NCI-H510A (cell line): ENCODE data around the gene NACAD.
"Not testable (repeated sequence)": the region's sequence is repeated elsewhere in the genome, so short reads cannot be mapped to it uniquely, and the experiment has no call there.

Experiments
- DNase-seq: peaks from one replicate; lab custom pipeline; 2025; lab: John Stamatoyannopoulos, UW

The NACAD gene

DNA sequence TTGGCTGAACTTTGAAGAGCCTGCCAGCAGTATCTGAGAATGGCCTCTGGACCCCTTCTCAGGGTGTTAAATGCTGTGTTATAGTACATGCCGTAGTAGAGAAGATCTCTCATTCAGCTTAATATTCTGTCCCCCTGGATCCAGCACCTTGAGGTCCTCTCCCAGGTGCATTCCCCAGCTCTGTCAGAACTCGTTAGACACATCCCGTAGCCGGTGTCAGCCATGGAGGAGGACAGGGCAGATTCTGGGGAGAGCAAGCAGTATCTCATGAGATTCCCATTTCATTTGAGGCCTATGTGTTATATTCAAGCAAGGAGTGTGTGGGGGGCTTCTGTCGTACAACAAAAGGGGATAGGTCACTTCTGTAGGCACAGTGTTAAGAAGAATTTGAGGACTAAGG, 34.8 kb downstream of the NACAD start:
- no peak for DNase-seq

DNA sequence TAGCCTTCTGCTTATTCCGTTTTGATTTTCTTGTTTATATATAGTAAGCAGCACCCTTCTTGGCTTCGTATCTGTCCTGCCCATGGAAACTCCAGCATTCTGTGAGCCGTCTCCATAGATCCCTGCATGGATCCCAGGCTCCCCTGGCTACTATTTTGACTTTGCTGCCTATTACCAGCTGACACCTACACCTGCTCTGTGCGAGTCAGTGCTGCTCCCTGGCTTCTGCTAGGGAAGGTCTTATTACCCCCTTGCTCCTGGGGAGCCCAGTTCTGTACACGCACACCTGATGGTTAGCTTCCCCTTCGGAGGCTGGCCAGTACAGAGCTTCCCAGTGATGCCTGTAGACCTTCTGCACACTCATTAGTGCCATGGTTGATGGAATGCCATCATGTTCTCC, 35.4 kb downstream of the NACAD start:
- DNase-seq = no peak

DNA sequence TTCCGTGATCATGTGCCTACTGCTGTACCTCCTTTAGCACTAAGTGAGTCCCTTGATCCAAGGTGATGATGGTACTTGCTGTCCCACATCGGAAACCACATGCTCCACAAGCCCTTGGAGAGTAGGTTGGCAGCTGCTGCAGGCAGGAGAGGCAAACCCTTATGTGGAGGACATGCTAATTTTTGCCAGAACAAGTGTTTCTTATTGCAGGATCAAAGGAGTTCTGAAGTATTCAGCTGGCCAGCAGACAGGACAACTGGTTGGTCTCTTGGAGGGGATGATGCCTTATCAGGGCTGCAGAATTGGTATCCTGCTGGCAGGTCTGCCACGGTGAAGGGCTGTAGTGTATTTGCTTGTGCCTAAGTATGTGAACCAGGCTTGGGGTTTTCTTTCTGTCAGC, 36.8 kb downstream of the NACAD start:
- peak; percentile 82 for DNase-seq

DNA sequence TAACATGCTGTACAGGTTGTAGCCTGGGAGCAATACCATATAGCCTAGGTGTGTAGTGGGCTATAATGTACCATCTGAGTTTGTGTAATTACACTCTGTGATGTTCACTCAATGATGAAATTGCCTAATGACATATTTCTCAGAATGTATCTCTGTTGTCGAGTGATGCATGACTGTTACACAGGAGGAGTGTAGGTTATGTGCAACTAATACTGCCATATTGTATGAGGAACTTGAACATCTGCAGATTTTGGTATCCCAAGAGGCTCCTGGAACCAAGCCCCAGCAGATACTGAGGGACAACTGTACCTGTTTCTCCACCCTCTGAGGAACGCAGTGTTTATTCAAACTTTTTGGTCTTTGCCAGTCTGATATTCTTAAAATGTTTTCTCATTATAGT, 38.6 kb downstream of the NACAD start:
- no peak for DNase-seq

DNA sequence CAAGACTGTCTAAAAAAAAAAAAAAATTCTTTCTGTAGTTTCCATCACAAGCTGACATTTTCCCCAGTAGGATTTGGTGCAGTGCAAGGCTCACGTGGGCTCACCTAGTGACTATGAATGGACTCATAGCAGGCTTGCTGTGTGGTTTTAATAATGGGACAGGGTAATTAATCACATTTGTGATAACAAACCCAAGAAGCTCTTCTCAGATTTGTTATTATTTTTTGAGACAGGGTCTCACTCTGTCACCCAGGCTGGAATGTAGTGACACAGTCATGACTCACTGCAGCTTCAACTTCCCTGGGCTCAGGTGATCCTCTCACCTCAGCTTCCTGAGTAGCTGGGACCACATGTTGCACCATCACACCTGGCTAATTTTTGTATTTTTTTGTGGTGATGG, 40.0 kb downstream of the NACAD start:
- DNase-seq = no peak

DNA sequence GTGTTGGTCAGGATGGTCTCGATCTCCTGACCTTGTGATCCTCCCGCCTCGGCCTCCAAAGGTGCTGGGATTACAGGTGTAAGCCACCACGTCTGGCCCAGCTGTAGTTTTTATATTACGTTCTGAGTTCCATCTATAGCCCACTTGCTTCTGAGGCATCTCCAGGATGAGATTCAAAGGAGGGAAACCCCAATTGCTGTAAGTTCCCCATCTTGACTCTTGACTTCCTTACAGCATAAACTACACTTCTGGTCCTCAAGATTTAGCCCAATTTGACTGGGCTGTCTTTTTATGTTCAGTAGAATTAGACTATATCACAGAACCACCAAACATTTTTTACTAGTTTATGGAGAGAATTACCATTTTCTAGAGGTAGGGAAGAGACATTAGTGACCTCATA, 44.4 kb downstream of the NACAD start:
- DNase-seq = no peak

DNA sequence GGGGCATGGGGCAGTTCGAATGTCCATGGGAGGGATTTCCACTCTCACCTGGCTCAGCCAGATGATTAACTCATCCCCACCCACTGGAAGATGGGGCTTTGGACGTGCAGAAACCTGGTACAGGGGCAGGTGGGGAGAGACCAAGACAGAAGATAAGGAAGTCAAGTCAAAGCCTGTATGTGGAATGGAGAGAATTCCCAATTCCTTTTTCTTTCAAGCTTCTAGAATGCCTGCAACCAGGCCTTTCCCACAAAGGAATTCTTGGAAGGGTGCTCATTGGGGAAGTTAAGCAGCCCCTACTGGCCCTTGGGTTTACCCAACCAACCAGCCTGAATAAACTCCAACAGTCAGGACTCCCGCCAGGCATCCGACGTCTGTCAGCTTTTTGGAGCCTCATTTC, 49.7 kb downstream of the NACAD start:
- no peak for DNase-seq

DNA sequence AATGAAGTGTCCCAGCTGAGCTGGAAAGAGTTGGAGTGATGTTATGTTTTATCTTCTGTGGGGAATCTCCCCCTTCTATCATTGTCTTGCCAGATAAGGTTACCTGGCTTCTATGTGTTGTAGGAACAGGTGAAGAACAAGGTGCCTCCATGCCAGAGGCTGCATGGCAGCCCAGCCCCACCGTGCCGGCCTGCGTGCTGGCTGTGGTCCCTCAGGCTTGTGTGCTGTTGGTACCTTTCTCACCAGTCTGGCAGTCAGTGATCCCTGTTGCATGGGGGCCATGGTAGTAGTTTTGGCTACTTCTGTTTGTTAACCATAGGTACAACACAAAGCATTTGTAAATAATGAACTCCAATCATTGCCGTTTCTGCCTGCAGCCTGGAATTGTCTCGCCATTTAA, 50.9 kb downstream of the NACAD start:
- no peak for DNase-seq

DNA sequence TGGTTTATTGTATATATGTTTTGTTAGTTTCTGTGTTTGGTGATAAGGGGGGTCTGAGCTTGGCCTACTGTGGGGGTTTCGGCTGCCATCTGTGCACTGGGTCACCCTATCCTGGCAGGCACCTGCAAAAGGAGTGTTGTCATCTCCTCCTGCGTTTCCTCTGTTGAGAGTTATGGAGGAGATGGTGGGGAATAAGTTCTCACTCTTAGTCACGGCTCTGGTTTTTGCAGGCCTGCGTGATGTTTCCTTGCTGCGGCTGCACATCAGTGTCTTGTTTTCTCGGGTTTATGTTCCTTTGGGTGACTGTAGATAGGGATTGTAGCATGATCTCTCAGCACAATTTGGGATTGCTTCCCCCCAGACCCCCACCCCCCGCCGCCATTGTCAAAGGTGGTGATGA, 52.0 kb downstream of the NACAD start:
- DNase-seq = no peak

DNA sequence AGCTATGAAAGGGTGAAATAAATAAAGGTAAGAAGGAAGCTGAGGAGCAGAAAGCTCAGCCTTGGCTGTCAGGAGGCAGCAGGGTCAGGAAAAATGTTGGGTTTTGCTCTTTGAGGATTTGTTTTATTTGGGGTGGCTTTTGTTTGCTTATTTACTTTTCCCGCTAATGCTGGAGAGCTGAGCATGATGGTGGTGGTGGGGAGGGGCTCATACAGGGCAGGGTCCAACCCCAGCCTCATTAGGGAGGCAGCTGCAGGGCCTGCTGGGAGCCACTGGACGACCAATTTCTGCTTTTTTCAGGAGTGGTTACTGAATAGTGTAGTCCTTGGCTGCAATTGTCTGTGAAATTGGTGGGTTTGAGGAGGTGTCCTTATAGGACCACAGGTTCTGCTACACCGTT, 52.5 kb downstream of the NACAD start:
- no peak for DNase-seq

DNA sequence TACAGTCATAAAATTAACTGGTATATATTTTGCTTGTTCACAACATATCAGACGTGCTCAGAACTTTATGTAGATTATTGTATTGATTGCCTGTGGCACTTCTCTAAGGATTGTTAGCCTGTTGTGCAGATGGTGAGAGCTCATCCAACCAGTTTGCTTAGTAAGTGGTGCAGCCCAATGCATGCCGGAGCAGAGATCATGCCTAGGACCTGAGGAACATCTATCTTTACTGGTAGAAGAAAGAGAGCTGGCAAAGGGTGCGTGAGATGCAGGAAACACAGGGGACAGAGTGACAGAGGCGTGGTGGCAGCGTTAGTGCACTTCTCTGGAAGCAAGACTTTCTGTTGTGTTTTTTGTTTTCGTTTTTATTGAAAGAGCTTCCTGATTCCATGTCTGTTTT, 52.9 kb downstream of the NACAD start:
- DNase-seq = peak; percentile 61

DNA sequence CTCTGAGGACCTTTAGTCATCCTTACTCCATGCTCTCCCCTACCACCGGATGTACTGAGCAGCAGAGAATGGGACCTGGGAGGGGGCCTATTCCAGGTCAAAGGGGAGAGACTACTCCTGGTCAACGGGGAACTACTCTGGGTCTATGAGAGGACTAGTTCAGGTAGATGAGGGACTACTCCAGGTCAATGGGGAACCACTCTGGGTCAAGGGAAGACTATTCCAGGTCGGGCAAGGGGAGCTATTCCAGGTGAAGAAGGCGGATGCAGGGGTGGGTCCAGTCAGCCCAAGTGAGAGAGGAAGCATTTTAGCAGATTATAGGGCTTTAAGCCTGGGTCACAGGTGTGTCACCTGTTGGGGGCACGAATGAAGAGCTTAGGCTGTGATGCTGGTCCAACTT, 53.4 kb downstream of the NACAD start:
- no peak for DNase-seq

DNA sequence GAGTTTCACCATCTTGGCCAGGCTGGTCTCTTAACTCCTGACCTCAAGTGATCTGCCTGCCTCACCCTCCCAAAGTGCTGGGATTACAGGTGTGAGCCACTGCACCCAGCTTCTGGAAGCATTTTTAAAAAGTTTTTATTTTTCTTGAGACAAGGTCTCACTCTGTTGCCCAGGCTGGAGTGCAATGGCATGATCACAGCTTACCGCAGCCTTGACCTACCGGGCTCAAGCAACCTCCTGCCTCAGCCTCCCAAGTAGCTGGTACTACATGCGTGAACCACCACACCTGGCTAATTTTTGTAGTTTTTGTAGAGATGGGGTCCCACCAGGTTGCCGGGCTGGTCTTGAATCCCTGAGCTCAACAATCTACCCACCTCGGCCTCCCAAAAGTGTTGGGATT, 54.1 kb downstream of the NACAD start:
- DNase-seq = not testable (repeated sequence)

DNA sequence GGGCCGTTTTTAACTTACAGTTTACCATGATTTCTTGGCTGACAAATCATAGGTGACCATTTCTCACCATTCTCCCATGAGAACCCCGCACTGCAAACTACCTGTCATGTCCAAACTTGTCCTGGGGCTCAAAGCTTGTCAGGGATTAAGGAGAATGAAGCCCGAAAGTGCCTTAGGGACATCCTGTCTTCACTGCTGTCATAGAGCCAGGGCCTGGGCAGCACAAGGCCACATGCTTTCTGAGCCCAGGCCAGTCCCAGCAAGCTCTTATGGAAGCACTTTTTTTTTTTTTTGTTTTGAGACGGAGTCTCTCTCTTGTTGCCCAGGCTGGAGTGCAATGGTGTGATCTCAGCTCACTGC, 54.9 kb downstream of the NACAD start:
- DNase-seq = no peak

DNA sequence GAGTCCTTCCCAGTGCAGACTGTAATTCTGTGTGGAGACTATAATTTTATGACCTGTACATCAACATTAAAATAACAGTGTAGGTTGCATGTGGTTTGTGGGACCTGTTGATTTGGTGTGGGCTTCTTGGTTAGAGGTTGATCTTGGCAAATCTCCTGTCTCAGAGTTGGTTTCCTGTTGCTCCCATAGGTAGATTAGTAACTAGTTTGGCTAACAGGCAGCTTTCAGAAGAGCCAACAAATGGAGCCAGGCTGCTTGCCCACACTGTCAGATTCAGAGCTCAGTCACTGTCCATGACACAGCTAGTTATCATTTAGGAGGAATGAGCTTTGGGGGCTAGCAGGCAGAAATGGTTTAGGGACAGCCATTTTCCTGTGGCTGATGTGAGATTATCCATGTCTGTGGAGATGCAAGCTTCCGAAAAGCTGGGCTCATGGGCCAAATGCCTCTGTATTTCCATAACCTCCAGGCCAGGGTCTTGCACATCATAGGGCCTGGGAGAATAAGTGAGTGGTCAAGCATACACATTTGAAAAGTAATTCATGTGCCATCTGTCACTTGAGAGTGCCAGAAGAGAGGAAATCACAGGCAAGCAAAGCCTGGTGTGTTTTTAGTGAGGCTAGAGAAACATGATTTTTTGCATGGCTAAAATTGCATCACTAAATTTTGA, 55.4 kb downstream of the NACAD start:
- no peak for DNase-seq

DNA sequence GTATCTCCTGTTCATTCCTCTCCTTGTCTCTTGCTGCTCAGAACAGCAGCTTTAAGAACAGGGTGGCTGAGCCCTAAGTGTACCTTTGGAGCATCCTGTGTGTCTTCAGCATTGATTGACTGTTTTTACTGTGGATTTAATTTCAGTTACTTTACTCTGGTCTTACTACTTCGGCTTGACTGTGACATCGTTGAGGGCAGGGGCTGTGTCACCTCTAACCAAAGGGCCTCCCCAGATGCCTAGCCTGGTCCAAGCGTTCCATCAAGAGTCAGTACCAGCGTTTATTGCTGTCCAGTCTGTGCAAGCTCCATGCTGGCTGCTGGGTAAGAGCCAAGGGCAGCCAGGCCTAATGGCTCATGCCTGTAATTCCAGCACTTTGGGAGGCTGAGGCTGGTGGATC, 56.3 kb downstream of the NACAD start:
- no peak for DNase-seq

DNA sequence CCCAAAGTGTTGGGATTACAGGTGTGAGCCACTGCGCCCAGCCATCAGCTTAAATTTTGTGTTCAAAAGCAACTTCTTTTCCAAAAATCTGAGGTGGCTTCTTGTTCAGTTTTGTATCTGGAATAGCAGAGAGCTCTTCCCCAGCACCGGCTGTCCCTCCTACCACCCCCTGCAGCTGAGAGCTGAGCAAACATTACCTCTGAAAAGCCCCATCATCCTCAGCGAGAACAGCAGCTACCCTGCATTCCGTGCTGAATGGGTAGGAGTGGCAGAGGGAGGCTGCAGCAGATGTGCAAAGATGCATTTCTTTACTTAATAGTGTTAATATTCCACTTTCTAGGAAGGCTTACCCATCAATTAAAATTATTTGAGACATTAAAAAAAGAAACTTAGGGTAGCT, 56.9 kb downstream of the NACAD start:
- peak; percentile 50 for DNase-seq
